ENCODE results near the gene MXRA7. TPM values are rescaled to one million over a fixed set of nuclear protein-coding genes. Genes with fewer than 3 reads are reported as not detected.

MXRA7 gene
- polyA plus RNA-seq, 1 of the 3 experiments (the other 2 are of a cell fraction), result 154 TPM

DNA sequence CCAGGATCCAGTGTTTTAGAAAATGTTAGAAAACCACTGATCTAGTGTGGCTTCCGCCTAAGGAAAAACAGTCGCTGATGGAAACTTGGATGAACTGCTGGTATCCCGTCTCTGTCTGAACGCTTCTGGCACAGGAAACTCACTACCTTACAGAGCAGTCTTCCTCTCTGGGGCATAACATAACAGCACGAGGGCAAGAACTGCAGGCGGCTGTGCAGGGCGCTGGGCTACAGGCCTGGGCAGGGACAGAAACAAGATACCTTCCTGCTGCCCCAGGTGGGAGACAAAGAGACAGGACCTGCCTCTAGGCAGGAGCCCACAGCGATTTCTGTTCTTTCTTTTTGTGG lies 10.5 kb downstream of the MXRA7 start:
- H3K79me2 ChIP-seq (ENCODE audit: insufficient read depth), result peaks cover 100% of the 10 kb centered on the region
- TF ChIP-seq POLR2AphosphoS5 (IDR thresholded peaks at IDR 0.05; ENCODE audit: low read depth, low read length) (no peak), EZH2phosphoT487 (IDR thresholded peaks at IDR 0.05; ENCODE audit: borderline replicate concordance, low read depth) (no peak), NRF1 (IDR thresholded peaks at IDR 0.05; ENCODE audit: low read depth, low read length) (no peak), FOSL2 (IDR thresholded peaks at IDR 0.05; ENCODE audit: borderline replicate concordance, low read depth) (no peak), RXRA (IDR thresholded peaks at IDR 0.05; ENCODE audit: borderline replicate concordance, low read depth) (no peak), EP300 (IDR thresholded peaks at IDR 0.05; ENCODE audit: borderline replicate concordance in 1 of 2, low read depth in 1 of 2, low read length in 1 of 2) (no peak), MEF2A (IDR thresholded peaks at IDR 0.05; ENCODE audit: borderline replicate concordance, low read depth) (no peak), CTCF (IDR thresholded peaks at IDR 0.05) (no peak), RFX5 (IDR thresholded peaks at IDR 0.05; ENCODE audit: low read length) (no peak), TEAD4 (IDR thresholded peaks at IDR 0.05; ENCODE audit: borderline replicate concordance, insufficient read depth) (no peak), MXI1 (IDR thresholded peaks at IDR 0.05; ENCODE audit: low read depth, low read length) (no peak), SIN3A (IDR thresholded peaks at IDR 0.05; ENCODE audit: borderline replicate concordance, low read depth, low read length) (no peak), JUND (IDR thresholded peaks at IDR 0.05) (no peak), ELF1 (IDR thresholded peaks at IDR 0.05) (no peak)
- TF ChIP-seq, protein P1, sequence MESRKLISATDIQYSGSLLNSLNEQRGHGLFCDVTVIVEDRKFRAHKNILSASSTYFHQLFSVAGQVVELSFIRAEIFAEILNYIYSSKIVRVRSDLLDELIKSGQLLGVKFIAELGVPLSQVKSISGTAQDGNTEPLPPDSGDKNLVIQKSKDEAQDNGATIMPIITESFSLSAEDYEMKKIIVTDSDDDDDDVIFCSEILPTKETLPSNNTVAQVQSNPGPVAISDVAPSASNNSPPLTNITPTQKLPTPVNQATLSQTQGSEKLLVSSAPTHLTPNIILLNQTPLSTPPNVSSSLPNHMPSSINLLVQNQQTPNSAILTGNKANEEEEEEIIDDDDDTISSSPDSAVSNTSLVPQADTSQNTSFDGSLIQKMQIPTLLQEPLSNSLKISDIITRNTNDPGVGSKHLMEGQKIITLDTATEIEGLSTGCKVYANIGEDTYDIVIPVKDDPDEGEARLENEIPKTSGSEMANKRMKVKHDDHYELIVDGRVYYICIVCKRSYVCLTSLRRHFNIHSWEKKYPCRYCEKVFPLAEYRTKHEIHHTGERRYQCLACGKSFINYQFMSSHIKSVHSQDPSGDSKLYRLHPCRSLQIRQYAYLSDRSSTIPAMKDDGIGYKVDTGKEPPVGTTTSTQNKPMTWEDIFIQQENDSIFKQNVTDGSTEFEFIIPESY (IDR thresholded peaks at IDR 0.05; ENCODE audit: borderline replicate concordance, low read depth), result no peak
- TF ChIP-seq, protein P2, sequence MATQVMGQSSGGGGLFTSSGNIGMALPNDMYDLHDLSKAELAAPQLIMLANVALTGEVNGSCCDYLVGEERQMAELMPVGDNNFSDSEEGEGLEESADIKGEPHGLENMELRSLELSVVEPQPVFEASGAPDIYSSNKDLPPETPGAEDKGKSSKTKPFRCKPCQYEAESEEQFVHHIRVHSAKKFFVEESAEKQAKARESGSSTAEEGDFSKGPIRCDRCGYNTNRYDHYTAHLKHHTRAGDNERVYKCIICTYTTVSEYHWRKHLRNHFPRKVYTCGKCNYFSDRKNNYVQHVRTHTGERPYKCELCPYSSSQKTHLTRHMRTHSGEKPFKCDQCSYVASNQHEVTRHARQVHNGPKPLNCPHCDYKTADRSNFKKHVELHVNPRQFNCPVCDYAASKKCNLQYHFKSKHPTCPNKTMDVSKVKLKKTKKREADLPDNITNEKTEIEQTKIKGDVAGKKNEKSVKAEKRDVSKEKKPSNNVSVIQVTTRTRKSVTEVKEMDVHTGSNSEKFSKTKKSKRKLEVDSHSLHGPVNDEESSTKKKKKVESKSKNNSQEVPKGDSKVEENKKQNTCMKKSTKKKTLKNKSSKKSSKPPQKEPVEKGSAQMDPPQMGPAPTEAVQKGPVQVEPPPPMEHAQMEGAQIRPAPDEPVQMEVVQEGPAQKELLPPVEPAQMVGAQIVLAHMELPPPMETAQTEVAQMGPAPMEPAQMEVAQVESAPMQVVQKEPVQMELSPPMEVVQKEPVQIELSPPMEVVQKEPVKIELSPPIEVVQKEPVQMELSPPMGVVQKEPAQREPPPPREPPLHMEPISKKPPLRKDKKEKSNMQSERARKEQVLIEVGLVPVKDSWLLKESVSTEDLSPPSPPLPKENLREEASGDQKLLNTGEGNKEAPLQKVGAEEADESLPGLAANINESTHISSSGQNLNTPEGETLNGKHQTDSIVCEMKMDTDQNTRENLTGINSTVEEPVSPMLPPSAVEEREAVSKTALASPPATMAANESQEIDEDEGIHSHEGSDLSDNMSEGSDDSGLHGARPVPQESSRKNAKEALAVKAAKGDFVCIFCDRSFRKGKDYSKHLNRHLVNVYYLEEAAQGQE (IDR thresholded peaks at IDR 0.05; ENCODE audit: low read depth, low read length), result no peak
- TF ChIP-seq, protein P3, sequence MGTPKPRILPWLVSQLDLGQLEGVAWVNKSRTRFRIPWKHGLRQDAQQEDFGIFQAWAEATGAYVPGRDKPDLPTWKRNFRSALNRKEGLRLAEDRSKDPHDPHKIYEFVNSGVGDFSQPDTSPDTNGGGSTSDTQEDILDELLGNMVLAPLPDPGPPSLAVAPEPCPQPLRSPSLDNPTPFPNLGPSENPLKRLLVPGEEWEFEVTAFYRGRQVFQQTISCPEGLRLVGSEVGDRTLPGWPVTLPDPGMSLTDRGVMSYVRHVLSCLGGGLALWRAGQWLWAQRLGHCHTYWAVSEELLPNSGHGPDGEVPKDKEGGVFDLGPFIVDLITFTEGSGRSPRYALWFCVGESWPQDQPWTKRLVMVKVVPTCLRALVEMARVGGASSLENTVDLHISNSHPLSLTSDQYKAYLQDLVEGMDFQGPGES (IDR thresholded peaks at IDR 0.05; ENCODE audit: low read depth, low read length), result no peak
- TF ChIP-seq, protein P4, sequence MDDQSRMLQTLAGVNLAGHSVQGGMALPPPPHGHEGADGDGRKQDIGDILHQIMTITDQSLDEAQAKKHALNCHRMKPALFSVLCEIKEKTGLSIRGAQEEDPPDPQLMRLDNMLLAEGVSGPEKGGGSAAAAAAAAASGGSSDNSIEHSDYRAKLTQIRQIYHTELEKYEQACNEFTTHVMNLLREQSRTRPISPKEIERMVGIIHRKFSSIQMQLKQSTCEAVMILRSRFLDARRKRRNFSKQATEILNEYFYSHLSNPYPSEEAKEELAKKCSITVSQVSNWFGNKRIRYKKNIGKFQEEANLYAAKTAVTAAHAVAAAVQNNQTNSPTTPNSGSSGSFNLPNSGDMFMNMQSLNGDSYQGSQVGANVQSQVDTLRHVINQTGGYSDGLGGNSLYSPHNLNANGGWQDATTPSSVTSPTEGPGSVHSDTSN (IDR thresholded peaks at IDR 0.05), result no peak
- TF ChIP-seq, protein P5, sequence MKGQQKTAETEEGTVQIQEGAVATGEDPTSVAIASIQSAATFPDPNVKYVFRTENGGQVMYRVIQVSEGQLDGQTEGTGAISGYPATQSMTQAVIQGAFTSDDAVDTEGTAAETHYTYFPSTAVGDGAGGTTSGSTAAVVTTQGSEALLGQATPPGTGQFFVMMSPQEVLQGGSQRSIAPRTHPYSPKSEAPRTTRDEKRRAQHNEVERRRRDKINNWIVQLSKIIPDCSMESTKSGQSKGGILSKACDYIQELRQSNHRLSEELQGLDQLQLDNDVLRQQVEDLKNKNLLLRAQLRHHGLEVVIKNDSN (IDR thresholded peaks at IDR 0.05; ENCODE audit: borderline replicate concordance, low read depth), result no peak
- 75% methylated on average over 8 of the region's 8 CpGs for WGBS (ENCODE audit: low lambda C conversion rate)
- peaks cover 26 to 45% of the 10 kb centered on the region in 2 experiments for H3K4me1 ChIP-seq (ENCODE audit: control insufficient read depth in 1 of 2, insufficient read depth in 2 of 2, low read depth in 1 of 2, low read length in 1 of 2)
- ChIA-PET POLR2A (no interaction called here), CTCF (interaction anchor here (0.9 to 8.3 kb wide), 3 partner anchors 10 to 153 kb away, joined by 3 to 50 read pairs (median 3); partner anchors contain the start of gene MXRA7)
- no peaks in the 10 kb centered on the region for H3K36me3 ChIP-seq (replicated peaks in 1 of 2; ENCODE audit: control insufficient read depth in 1 of 2, insufficient read depth in 2 of 2, low read length in 1 of 2)
- H3K4me2 ChIP-seq, result peak overlapping the region; percentile 83
- H3K27me3 ChIP-seq (ENCODE audit: insufficient read depth), result no peaks in the 10 kb centered on the region
- no peak for DNase-seq
- peak overlapping the region; percentile 78 to 84 for H3K27ac ChIP-seq (ENCODE audit: low read depth in 2 of 2, low read length in 1 of 2)
- H3F3A ChIP-seq (replicated peaks; ENCODE audit: insufficient read depth), result peaks cover 32% of the 10 kb centered on the region
- peak overlapping the region; percentile 51; the same call in 1 of the 2 replicates for H3K9ac ChIP-seq
- peak overlapping the region in 1 of 2 experiments; percentile 50; a peak in 1 of 4 replicates for H3K4me3 ChIP-seq (ENCODE audit: low read depth in 2 of 2, low read length in 1 of 2)
- H2AFZ ChIP-seq (ENCODE audit: low read depth), result peak overlapping the region; percentile 47; the same call in 1 of the 2 replicates
- no peaks in the 10 kb centered on the region for H3K9me2 ChIP-seq
- no peaks in the 10 kb centered on the region for H3K9me3 ChIP-seq
- H4K20me1 ChIP-seq (ENCODE audit: insufficient read depth), result peaks cover 62% of the 10 kb centered on the region

Measured in SK-N-SH (cell line).